Astrocyte of the cerebellum (primary cell): ENCODE data around the gene TIGD3.
A peak's percentile ranks its signal among the peaks of the same experiment; 100 is the strongest.

Experiments
- DNase-seq: peaks from one replicate; pipeline ENCODE4 v3.0.0-alpha.2; 2011; ENCODE audit warnings: low read depth
- H3K4me3 ChIP-seq: 2 replicates; pipeline ENCODE4 v1.5.1; 2011; ENCODE audit warnings: mild to moderate bottlenecking, low read depth, low read length, moderate library complexity
- in situ Hi-C: cut with HindIII; loops from 2 replicates; pipeline ENCODE4 v1.10.0; 2017; ENCODE audit warnings: low sequenced_read_pairs
- TF ChIP-seq, protein P1 (sequence below): IDR thresholded peaks from 2 replicates; pipeline ENCODE4 v1.5.1; 2012; ENCODE audit warnings: low read length, low read depth, moderate library complexity, mild to moderate bottlenecking; ENCODE audit errors: missing control alignments

TIGD3 gene

DNA sequence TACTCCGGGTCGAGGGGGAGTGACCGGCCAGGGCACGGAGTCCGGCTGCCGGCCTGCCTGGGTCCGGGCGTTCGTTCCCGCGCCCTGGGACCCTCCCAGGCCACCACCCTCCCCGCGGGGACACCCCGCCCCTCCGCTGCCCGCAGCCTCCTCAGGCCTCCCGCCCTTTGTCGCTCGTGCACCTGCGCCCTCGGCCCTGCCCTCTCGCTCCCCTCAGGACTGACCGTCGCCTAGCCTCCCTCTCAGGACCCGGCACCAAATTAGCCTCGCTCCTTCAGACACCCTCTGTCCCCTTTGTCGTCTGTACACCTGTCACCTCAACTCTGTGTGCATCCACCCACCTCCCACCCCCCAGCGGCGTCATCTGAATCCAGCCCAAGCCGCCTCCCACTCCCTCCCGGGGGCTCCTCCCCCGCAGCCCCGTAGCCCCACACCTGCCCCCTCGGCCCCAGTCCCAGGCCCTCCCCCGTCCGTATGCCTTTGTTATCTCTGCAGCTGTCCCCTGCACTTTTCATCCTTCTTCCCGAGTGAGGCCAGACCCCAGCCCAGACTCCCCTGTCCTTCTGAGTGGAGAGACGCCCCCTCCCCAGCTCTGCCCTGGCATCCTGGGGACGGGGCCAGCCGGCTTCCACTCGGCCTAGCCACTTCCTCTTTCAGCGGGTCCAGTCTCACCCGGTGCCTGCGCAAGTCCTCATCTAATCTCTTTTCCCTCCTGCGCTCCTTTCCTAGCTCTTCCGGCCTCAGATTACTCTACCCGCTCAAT is 643 bp downstream of the TIGD3 start:
- in situ Hi-C loops: no loop called here
- TF ChIP-seq, protein P1, sequence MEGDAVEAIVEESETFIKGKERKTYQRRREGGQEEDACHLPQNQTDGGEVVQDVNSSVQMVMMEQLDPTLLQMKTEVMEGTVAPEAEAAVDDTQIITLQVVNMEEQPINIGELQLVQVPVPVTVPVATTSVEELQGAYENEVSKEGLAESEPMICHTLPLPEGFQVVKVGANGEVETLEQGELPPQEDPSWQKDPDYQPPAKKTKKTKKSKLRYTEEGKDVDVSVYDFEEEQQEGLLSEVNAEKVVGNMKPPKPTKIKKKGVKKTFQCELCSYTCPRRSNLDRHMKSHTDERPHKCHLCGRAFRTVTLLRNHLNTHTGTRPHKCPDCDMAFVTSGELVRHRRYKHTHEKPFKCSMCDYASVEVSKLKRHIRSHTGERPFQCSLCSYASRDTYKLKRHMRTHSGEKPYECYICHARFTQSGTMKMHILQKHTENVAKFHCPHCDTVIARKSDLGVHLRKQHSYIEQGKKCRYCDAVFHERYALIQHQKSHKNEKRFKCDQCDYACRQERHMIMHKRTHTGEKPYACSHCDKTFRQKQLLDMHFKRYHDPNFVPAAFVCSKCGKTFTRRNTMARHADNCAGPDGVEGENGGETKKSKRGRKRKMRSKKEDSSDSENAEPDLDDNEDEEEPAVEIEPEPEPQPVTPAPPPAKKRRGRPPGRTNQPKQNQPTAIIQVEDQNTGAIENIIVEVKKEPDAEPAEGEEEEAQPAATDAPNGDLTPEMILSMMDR: no peak
- DNase-seq: no peak
- peak overlapping the region; percentile 48 for H3K4me3 ChIP-seq

DNA sequence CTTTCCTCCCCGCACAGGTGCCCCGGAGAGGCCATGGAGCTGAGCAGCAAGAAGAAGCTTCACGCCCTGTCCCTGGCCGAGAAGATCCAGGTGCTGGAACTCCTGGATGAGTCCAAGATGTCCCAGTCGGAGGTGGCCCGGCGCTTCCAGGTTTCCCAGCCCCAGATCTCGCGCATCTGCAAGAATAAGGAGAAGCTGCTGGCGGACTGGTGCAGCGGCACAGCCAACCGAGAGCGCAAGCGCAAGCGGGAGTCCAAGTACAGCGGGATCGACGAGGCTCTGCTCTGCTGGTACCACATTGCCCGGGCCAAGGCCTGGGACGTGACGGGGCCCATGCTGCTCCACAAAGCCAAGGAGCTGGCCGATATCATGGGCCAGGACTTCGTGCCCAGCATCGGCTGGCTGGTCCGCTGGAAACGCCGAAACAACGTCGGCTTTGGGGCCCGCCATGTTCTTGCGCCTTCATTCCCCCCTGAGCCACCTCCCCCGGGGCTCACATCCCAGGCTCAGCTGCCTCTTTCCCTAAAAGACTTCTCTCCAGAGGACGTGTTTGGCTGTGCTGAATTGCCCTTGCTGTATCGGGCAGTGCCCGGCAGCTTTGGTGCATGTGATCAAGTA is 1.3 kb downstream of the TIGD3 start:
- TF ChIP-seq, protein P1: no peak
- DNase-seq: no peak
- H3K4me3 ChIP-seq: peak overlapping the region; percentile 21
- in situ Hi-C loops: no loop called here

DNA sequence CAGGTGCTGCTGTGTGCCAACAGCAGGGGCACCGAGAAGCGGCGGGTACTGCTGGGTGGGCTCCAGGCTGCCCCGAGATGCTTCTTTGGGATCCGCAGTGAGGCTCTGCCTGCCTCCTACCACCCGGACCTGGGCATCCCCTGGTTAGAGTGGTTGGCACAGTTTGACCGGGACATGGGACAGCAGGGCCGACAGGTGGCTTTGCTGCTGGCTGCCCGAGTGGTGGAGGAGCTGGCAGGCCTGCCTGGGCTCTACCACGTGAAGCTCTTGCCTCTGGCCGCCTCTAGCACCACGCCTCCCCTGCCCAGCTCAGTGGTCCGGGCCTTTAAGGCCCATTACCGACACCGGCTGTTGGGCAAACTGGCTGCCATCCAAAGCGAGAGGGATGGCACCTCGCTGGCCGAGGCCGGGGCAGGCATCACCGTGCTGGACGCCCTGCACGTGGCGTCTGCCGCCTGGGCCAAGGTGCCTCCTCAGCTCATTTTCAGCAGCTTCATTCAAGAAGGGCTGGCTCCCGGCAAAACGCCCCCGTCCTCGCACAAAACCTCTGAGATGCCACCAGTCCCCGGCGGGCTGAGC is 1.9 kb downstream of the TIGD3 start:
- in situ Hi-C loops: no loop called here
- TF ChIP-seq, protein P1: no peak
- no peak overlapping the region for H3K4me3 ChIP-seq
- DNase-seq: no peak

DNA sequence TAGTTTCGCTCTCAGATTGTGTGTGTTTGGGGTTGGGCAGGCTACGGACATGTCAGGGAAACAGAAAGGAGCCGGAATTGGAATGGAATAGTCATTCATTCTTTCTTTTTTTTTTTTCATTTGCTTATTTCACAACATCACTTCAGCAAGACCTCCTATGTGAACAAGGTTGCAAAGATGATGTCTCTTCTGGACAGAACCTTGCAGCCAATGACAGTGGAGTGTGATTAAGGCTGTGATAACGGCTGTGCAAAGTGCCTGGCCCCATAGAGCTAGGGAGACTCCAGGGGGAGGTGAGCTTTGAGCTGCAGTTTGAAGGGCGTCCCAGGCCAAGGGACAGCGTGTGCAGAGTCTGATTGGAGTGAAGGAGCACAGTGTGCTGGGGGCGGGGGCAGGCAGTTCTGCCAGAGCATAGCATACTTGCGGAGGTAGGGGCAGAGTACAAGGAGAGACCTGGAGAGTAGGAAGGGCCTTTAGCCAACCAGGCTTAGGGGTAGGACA is 3.4 kb downstream of the TIGD3 start:
- TF ChIP-seq, protein P1: no peak
- in situ Hi-C loops: no loop called here
- no peak for DNase-seq
- no peak overlapping the region for H3K4me3 ChIP-seq

DNA sequence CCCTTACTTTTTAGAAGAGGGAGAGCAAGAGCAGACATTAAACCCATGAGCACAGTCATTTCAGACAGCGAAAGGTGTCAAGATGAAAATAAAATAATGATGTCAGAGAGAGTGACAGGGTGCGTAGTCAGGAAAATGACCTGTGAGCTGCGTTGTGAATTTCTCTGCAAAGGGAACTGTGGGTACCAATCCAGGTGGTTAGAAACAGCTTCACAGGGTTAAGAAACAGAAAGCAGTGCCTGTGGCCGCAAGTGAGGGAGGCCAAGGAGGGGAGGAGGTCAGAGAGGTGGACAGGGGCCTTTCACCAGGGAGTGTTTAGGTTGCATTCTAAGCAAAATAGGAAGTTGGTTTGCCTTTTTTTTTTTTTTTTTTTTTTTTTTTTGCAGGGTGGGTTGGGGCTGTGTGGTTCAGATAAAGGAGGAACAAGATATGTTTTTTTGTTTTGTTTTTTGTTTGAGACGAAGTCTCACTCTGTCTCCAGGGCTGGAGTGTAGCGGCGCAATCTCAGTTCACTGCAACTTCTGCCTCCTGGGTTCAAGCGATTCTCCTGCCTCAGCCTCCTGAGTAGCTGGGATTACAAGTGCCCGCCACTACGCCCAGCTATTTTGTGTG is 7.9 kb downstream of the TIGD3 start:
- H3K4me3 ChIP-seq: no peak overlapping the region
- TF ChIP-seq, protein P1: no peak
- no peak for DNase-seq
- in situ Hi-C loops: no loop called here

DNA sequence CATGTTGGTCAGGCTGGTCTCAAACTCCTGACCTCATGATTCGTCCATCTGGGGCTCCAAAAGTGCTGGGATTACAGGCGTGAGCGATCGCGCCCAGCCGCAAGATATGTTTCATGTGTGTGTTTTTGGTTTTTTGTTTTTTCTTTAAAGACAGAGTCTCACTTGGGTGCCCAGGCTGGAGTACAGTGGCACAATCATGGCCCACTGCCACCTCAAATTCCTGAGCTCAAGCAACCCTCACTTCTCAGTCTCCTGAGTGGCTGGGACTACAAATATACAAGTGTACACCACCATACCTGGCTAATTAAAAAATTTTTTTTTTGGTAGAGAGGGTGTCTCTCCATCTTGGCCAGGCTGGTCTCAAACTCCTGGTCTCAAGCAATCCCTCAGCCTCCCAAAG is 8.4 kb downstream of the TIGD3 start:
- TF ChIP-seq, protein P1: no peak
- no peak overlapping the region for H3K4me3 ChIP-seq
- DNase-seq: no peak
- in situ Hi-C loops: no loop called here
